ENCODE measurements around the gene DUSP16.

DUSP16 gene

DNA sequence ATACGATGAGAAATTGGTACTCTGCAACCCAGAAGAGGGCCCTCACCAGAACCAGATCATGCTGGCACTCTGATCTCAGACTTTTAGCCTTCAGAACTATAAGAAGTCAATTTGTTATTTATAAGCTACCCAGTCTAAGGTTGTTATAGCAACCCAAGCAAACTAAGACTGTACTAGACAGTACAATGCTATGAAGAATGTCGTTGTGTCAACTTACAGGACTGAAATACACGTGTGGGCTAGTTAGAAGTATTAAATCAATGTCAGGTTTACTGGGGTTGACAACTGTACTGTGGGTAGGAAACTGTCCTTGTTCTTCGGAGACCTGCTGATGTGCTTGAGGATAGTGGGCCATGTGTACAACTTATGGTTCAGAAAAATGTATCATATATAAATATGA is 19.7 kb downstream of the DUSP16 start:
- ATAC-seq, result no peak
- no peaks in the 10 kb centered on the region for H3K27me3 Mint-ChIP-seq

DNA sequence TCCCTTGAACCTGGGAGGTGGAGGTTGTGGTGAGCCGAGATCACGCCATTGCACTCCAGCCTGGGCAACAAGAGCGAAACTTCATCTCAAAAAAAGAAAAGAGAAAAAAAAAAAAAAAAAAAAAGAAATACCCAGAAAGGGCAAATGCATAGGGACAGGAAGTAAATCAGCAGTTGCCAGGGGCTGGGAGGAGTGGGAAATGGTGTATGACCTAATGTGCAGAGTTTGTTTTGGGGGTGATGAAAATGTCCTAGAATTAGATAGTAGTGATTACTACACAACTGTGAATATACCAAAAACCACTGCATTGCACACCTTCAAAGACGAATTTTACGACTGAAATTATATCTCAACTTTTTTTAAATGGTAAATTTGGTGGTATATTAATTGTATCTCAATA is 20.4 kb downstream of the DUSP16 start:
- Mint-ChIP-seq H3K4me3 (no peak overlapping the region), H3K4me1 (peaks cover 6% of the 10 kb centered on the region), H3K27me3 (no peaks in the 10 kb centered on the region), H3K27ac (no peak overlapping the region), H3K9me3 (no peaks in the 10 kb centered on the region), H3K36me3 (no peaks in the 10 kb centered on the region)
- ATAC-seq, result no peak

More for the DNA sequence above, 19.7 kb downstream of the DUSP16 start:
- H3K4me1 Mint-ChIP-seq, result peaks cover 4% of the 10 kb centered on the region
- no peaks in the 10 kb centered on the region for H3K36me3 Mint-ChIP-seq
- no peak overlapping the region for H3K4me3 Mint-ChIP-seq
- no peaks in the 10 kb centered on the region for H3K9me3 Mint-ChIP-seq
- no peak overlapping the region for H3K27ac Mint-ChIP-seq

DNA sequence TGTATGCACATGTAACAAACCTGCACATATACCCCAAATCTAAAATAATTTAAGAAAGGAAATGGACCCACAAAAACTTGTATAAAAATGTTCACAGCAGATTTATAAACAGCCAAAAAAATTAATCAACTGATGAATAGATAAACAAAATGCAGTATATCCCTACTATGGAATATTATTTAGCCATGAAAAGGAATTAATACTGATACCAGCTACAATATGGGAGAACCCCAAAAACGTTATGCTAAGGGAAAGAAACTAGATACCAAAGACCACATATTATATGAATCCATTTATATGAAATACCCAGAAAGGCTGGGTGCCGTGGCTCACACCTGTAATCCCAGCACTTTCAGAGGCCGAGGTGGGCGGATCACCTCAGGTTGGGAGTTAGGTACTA is 20.9 kb downstream of the DUSP16 start:
- Mint-ChIP-seq H3K27me3 (no peaks in the 10 kb centered on the region), H3K9me3 (no peaks in the 10 kb centered on the region), H3K4me1 (peaks cover 6% of the 10 kb centered on the region), H3K27ac (no peak overlapping the region), H3K36me3 (no peaks in the 10 kb centered on the region), H3K4me3 (no peak overlapping the region)
- no peak for ATAC-seq

DNA sequence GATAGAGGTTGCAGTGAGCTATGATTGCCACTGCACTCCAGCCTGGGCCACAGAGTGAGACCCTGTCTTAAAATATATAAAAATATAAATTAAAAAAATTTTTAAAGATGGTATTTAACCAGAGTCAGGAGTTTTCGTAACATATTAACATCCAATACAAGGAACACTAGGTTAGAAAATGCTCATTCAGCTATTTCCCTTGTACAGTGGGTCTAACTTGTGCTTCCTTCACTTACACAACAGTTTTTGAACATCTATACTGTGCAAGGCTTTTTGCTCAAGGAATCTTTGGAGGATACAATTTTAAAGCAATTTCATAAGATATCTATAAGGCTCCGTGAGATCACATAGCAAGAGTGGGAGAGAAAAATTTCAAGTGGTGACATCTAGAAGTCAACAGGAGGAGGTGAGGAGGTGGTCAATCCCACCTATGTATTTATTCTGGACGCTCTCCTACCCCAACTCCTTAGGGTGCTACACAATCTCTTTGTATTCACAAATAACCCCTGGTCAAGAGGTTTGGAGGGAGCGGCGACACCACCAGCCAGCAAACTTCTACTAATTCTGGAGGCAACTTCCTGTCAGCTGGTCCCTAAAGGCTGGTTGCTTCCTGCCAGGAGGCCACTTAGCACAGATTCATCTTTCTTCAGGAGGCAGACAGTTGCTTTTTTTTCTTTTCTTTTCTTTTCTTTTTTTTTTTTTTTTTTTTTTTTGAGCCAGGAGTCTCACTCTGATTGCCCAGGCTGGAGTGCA is 22.2 kb downstream of the DUSP16 start:
- peaks cover 6% of the 10 kb centered on the region for H3K4me1 Mint-ChIP-seq
- H3K27me3 Mint-ChIP-seq, result no peaks in the 10 kb centered on the region
- H3K9me3 Mint-ChIP-seq, result no peaks in the 10 kb centered on the region
- H3K27ac Mint-ChIP-seq, result no peak overlapping the region
- ATAC-seq, result no peak
- no peak overlapping the region for H3K4me3 Mint-ChIP-seq
- no peaks in the 10 kb centered on the region for H3K36me3 Mint-ChIP-seq

DNA sequence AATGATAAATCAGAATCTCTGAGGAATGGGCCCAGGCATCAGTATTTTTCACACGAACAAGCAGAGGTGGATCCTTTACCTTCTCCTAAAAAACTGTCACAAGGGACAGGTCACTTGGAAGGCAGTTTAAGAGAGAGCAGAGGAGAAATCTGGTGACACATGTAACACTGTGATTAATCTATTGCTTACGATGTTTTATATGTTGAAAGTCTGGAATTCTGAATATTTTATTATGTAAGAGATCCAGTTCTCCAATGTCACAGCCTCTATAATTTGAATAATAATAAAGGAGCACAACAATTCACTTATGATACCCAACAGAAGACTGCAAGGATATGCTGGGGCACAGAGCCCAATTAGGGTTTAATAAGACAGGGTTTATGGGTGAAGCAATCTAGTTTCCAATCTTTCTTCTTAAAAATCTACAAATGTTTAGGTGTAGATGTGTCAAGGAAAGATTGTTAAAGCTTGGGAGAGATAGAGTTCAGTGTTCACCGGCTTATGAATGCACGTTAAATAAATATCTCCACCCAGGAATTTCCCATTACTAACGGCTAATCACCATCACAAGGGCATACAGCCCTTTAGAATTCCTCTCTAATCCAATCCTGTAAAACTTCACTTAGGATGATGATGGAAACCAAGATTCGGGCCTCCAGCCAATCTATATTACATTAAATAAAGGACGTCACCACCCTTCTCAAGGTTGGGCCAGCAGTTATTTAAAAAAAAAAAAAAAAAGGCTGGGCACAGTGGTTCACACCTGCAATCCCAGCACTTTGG is 23.4 kb downstream of the DUSP16 start:
- Mint-ChIP-seq H3K4me3 (no peak overlapping the region), H3K4me1 (peaks cover 6% of the 10 kb centered on the region), H3K36me3 (no peaks in the 10 kb centered on the region), H3K27me3 (no peaks in the 10 kb centered on the region), H3K27ac (no peak overlapping the region), H3K9me3 (no peaks in the 10 kb centered on the region)
- ATAC-seq, result no peak

DNA sequence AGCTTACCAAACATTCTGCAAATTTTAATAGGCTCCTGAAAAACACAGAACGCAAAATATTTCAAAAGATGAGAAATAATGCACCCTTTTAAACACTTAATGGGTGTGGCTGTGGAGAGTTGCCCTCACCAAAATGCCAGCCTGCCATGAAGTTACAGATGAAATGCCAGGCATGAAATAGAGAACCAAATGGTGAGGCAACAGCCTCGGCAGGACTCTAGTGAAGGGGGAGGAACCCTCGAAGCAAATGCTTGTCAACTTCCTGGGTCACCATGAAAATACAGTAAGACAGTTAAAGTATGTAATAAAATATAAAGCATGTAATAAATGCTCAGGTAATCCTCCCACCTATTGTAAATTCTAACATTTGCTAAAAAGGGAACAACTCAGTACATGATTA is 24.1 kb downstream of the DUSP16 start:
- H3K27me3 Mint-ChIP-seq, result no peaks in the 10 kb centered on the region
- peaks cover 6% of the 10 kb centered on the region for H3K4me1 Mint-ChIP-seq
- no peak for ATAC-seq
- no peak overlapping the region for H3K27ac Mint-ChIP-seq
- H3K36me3 Mint-ChIP-seq, result no peaks in the 10 kb centered on the region
- no peaks in the 10 kb centered on the region for H3K9me3 Mint-ChIP-seq
- no peak overlapping the region for H3K4me3 Mint-ChIP-seq

DNA sequence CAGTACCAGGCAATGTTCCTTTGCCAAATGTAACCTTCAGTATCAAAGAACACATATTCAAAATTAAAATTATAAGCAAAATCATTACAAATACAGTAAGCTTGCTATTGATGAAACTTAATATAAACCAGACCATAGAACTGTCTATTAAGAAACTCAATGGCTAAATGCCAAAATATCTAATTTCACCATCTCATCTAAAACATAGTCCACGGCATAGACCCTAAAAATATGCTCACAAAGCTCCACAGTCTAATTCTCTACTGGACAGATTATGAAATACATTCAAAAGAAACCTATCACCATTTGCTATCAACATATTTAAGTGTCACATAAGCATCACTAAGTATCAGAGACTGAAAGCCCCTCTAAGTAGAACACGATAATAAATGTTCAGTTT is 25.2 kb downstream of the DUSP16 start:
- Mint-ChIP-seq H3K4me3 (no peak overlapping the region), H3K4me1 (peaks cover 6% of the 10 kb centered on the region), H3K9me3 (no peaks in the 10 kb centered on the region), H3K36me3 (no peaks in the 10 kb centered on the region), H3K27me3 (no peaks in the 10 kb centered on the region), H3K27ac (no peak overlapping the region)
- no peak for ATAC-seq

DNA sequence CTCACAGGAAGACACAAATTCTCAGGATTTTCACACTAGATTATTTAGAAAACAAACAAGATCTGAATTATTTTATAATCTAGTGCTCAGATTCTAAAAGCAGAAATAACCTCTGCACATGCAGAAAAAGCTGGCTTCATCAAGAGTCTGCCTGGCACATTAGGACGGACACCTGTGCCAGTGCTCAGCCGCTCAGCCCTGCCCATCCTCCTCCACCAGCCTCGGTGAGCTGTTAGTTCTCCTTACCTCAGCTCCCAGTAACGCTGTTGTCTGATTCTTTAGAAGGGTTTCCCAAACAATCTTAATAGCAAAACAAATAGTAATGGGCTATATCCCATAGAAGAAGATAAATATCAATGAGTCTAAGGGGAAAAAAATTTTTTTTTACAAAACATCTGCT is 27.7 kb downstream of the DUSP16 start:
- ATAC-seq, result no peak
- H3K36me3 Mint-ChIP-seq, result no peaks in the 10 kb centered on the region
- peaks cover 6% of the 10 kb centered on the region for H3K4me1 Mint-ChIP-seq
- no peak overlapping the region for H3K4me3 Mint-ChIP-seq
- no peaks in the 10 kb centered on the region for H3K27me3 Mint-ChIP-seq
- no peak overlapping the region for H3K27ac Mint-ChIP-seq
- H3K9me3 Mint-ChIP-seq, result no peaks in the 10 kb centered on the region

DNA sequence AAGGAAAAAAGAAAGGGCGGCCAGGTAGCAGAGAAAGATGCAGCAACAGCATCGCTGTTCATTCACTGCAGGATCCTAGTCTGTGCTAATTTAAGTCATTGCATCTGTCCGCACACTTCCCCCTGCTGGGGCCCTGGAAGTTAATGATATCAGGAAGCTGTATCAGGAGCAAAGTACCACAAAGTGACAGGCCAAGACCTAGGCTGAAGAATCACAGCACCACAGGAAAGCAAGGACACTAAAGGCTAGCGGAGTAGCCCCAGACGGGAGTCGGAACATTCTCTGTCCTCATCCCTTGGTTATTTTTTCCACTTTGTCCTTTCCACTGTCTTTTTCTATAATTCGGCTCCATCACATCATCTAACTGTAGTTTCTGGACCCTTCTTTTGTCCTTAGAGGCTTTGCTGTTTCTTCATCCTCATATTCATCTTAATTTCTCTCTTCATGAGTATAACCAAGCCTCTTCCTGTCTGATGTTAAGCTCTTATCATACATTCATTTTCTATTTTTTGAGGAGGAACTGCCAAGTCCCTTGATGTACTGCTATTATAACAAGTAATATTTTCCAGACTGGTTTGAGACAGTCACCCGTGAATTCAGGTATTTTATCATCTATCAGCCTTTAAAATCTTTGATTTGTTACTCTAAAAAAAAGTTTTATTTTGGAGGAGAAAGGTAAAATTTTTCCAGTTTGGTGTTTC is 28.3 kb downstream of the DUSP16 start:
- Mint-ChIP-seq H3K9me3 (no peaks in the 10 kb centered on the region), H3K27ac (no peak overlapping the region), H3K4me3 (no peak overlapping the region), H3K36me3 (no peaks in the 10 kb centered on the region), H3K27me3 (no peaks in the 10 kb centered on the region), H3K4me1 (peaks cover 6% of the 10 kb centered on the region)
- ATAC-seq, result no peak

DNA sequence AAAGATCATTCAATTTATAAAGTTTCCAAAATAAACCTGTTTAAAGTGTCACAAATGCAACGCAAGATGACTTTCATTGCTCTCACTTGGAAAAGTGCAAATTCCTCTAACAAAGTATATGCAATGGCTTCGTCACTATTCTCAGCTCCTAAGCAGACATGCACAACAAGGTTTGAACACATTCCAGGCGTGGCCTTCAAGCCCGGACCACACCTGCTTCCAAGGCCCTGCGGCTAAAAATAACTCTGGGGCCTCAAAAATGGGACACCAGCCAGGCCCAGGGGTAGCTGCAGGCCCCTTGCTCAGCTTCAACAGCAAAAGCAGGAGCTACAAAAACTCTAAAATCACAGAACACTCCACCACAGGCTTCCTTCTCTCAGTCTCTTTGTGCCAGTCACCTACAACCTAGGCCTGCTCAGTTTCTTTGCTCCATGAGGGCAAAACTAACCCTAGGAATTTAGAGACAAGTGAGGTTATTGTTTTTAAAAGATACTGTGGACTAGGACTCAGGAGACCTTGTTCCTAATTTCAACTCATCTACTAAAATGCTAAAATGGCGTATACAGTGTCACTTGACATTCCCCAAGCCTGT is 29.3 kb downstream of the DUSP16 start:
- no peaks in the 10 kb centered on the region for H3K36me3 Mint-ChIP-seq
- H3K27ac Mint-ChIP-seq, result no peak overlapping the region
- peaks cover 6% of the 10 kb centered on the region for H3K4me1 Mint-ChIP-seq
- no peak for ATAC-seq
- H3K27me3 Mint-ChIP-seq, result no peaks in the 10 kb centered on the region
- no peaks in the 10 kb centered on the region for H3K9me3 Mint-ChIP-seq
- no peak overlapping the region for H3K4me3 Mint-ChIP-seq

DNA sequence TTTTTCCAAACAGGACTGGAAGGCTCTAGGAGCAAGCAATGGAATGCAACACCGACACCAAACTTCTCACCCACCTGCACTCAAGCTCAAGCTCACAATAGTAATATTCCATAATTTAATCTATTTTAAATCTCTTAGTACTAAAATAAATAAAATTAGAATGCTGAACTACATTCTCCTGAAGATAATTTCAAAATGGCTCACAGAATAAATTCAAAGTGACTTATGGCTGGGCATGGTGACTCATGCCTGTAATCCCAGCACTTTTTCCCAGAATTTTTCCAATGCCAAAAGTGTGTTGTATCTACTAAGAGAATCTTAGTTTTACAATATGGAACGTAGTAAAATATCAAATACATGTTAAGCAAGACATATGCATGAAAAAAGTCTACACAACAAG is 31.5 kb downstream of the DUSP16 start:
- no peaks in the 10 kb centered on the region for H3K4me1 Mint-ChIP-seq

DNA sequence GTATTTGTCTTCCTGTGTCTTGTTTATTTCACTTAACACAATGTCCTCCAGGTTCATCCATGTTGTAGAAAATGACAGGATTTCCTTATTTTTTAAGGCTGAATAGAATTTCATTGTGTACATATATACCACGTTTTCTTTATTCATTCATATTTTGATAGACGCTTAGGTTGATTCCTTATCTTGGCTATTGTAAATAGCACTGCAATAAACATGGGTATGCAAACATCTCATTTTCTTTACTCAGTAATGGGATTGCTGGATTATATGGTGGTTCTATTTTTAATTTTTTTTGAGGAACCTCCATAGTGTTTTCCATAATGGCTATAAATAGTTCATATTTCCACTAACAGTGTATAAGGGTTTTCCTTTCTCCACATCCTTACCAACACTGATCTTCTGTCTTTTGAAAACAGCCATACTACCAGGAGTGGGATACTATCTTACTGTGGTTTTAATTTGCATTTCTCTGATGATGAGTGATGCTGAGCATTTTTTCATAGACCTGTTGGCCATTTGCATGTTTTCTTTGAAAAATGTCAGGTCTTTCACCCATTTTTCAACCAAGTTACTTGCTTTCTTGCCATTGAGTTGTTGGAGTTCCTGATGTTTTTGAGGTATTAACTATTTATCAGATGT is 32.8 kb downstream of the DUSP16 start:
- Mint-ChIP-seq H3K27me3 (no peaks in the 10 kb centered on the region), H3K27ac (no peak overlapping the region), H3K4me3 (no peak overlapping the region), H3K4me1 (no peaks in the 10 kb centered on the region), H3K36me3 (no peaks in the 10 kb centered on the region), H3K9me3 (no peaks in the 10 kb centered on the region)
- ATAC-seq, result no peak

More for the DNA sequence above, 31.5 kb downstream of the DUSP16 start:
- no peaks in the 10 kb centered on the region for H3K9me3 Mint-ChIP-seq
- no peaks in the 10 kb centered on the region for H3K36me3 Mint-ChIP-seq
- no peak overlapping the region for H3K4me3 Mint-ChIP-seq
- no peak overlapping the region for H3K27ac Mint-ChIP-seq
- H3K27me3 Mint-ChIP-seq, result no peaks in the 10 kb centered on the region
- ATAC-seq, result no peak

DNA sequence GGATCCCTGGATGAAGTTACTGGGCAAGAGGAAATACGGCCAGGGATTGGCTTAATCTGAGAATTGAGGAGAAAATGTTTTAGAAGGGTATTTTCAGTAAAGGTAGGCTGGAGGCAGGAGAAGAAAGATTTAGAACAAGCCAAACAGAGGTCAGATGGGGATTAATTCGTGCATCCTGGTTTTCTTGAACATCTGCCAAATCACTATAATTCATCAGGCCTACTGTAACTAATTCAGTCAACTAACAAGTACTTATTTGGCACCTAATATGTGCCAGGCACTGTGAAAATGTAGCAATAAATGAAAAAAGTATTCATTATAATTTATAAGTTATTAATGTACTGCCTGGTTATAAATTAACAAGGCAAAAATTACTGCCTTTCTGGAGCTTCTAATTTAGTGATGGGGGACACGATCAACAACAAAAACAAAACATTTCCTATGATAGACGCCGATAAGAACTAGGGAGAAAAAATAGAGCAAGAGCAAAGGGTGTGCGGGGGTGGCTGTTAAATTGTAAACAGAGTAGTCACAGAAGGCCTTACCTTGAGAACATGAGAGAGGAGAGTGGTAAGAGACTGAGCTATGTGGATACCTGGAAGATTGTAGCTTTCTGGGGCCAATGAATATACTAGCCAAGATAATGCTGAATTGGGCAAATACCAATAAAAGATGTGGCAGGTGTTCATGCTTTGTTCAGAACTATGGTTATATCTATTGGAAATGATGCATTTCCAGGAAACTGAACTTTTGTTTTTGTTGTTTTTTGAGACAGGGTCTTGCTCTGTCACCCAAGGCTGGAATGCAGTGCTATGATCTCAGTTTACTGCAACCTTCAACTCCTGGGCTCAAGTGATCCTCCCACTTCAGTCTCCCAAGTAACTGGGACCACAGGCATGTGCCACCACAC is 34.0 kb downstream of the DUSP16 start:
- H3K27me3 Mint-ChIP-seq, result no peaks in the 10 kb centered on the region
- no peaks in the 10 kb centered on the region for H3K9me3 Mint-ChIP-seq
- no peaks in the 10 kb centered on the region for H3K4me1 Mint-ChIP-seq
- ATAC-seq, result no peak
- no peaks in the 10 kb centered on the region for H3K36me3 Mint-ChIP-seq
- H3K27ac Mint-ChIP-seq, result no peak overlapping the region
- no peak overlapping the region for H3K4me3 Mint-ChIP-seq

DNA sequence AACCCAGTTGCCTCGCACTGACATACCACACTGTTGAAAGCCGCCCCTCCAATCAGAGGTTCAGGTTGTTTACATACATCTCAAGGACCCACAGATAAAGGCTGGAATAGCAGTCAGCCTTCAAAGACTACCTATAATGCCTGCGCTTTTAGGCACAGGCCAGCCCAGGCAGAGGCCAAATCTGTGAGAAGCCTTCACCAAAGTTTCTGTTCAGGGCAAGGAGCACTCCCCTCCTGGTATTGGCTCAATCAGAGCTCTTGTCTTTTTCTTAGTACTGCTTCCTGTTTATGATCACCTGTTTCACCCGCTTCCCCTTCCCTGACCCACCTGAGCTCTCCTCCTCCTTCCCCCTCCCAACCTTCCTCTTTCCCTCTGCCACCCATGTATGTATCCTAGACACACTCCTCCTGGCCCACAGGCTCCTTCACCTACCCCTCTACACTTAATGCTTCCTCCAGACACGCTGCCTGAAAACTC is 34.8 kb downstream of the DUSP16 start:
- H3K4me1 Mint-ChIP-seq, result no peaks in the 10 kb centered on the region
- H3K27ac Mint-ChIP-seq, result no peak overlapping the region
- H3K36me3 Mint-ChIP-seq, result no peaks in the 10 kb centered on the region
- no peak for ATAC-seq
- no peaks in the 10 kb centered on the region for H3K9me3 Mint-ChIP-seq
- H3K4me3 Mint-ChIP-seq, result no peak overlapping the region
- no peaks in the 10 kb centered on the region for H3K27me3 Mint-ChIP-seq
